ENCODE data around the gene MAML2. TPM values are rescaled to one million over a fixed set of nuclear protein-coding genes. Genes with fewer than 3 reads are reported as not detected.

The MAML2 gene
- polyA plus RNA-seq, 1 of the 3 experiments (the other 2 are of a cell fraction): 20.1 TPM

GRCh38 chr11:96333191-96333719 is 9.7 kb downstream of the MAML2 start:
- Histone ChIP-seq H3K4me3 (ENCODE audit: low read depth in 2 of 2, low read length in 1 of 2) (no peak overlapping the region), H3K4me2 (peak overlapping the region; percentile 27; the same call in 1 of the 2 replicates), H3K27ac (ENCODE audit: low read depth in 2 of 2, low read length in 1 of 2) (peak overlapping the region; percentile 34 to 59; a peak in 3 of 4 replicates), H3K9me2 (no peaks in the 10 kb centered on the region), H3K4me1 (ENCODE audit: control insufficient read depth in 1 of 2, insufficient read depth in 2 of 2, low read depth in 1 of 2, low read length in 1 of 2) (peaks cover 4 to 65% of the 10 kb centered on the region in 2 experiments), H4K20me1 (ENCODE audit: insufficient read depth) (peaks cover 24% of the 10 kb centered on the region), H3K36me3 (replicated peaks in 1 of 2; ENCODE audit: control insufficient read depth in 1 of 2, insufficient read depth in 2 of 2, low read length in 1 of 2) (peaks cover 18 to 22% of the 10 kb centered on the region in 2 experiments), H3F3A (replicated peaks; ENCODE audit: insufficient read depth) (peaks cover 39% of the 10 kb centered on the region), H3K79me2 (ENCODE audit: insufficient read depth) (peaks cover 100% of the 10 kb centered on the region), H3K9me3 (no peaks in the 10 kb centered on the region), H2AFZ (ENCODE audit: low read depth) (no peak overlapping the region), H3K27me3 (ENCODE audit: insufficient read depth) (no peaks in the 10 kb centered on the region), H3K9ac (no peak overlapping the region)
- 91% methylated on average over 4 of the region's 4 CpGs for WGBS (ENCODE audit: low lambda C conversion rate)
- ChIA-PET POLR2A (no interaction called here), CTCF (interaction anchor here (3.9 kb wide), 1 partner anchor 10 kb away, joined by 16 read pairs; the partner anchor contains the start of gene MAML2)
- no peak for DNase-seq
- no peak for TF ChIP-seq NFIC (IDR thresholded peaks at IDR 0.05; ENCODE audit: borderline replicate concordance)
- no peak for TF ChIP-seq CHD2 (IDR thresholded peaks at IDR 0.05; ENCODE audit: low read length, partially characterized antibody)
- no peak for TF ChIP-seq MXI1 (IDR thresholded peaks at IDR 0.05; ENCODE audit: low read depth, low read length)
- TF ChIP-seq FOXM1 (IDR thresholded peaks at IDR 0.05; ENCODE audit: low read depth): no peak
- TF ChIP-seq POLR2AphosphoS5 (IDR thresholded peaks at IDR 0.05; ENCODE audit: low read depth, low read length): no peak
- no peak for TF ChIP-seq ELF1 (IDR thresholded peaks at IDR 0.05)
- TF ChIP-seq IRF3 (IDR thresholded peaks at IDR 0.05; ENCODE audit: low read depth, low read length): no peak
- TF ChIP-seq GATA2 (CRISPR knock-in tag; IDR thresholded peaks at IDR 0.05): no peak

- H3K27me3 ChIP-seq (ENCODE audit: insufficient read depth): no peaks in the 10 kb centered on the region
- no peaks in the 10 kb centered on the region for H3K9me3 ChIP-seq
- peaks cover 100% of the 10 kb centered on the region for H3K79me2 ChIP-seq (ENCODE audit: insufficient read depth)
- DNase-seq: no peak
- H3K4me3 ChIP-seq (ENCODE audit: low read depth in 2 of 2, low read length in 1 of 2): no peak overlapping the region
- H3K9ac ChIP-seq: no peak overlapping the region
- POLR2A ChIA-PET: interaction anchor here (0.7 kb wide), 1 partner anchor 1997 kb away, joined by 3 read pairs; no protein-coding TSS in a partner anchor
- CTCF ChIA-PET: interaction anchor here (1.0 to 3.9 kb wide), 2 partner anchors 11 to 240 kb away, joined by 3 to 16 read pairs; partner anchors contain the start of gene MAML2
- no peak overlapping the region for H2AFZ ChIP-seq (ENCODE audit: low read depth)
- H3K27ac ChIP-seq (ENCODE audit: low read depth in 2 of 2, low read length in 1 of 2): peak overlapping the region in 1 of 2 experiments; percentile 59; a peak in 1 of 4 replicates
- H3K4me1 ChIP-seq (ENCODE audit: control insufficient read depth in 1 of 2, insufficient read depth in 2 of 2, low read depth in 1 of 2, low read length in 1 of 2): peaks cover 0 to 56% of the 10 kb centered on the region in 2 experiments
- peaks cover 16 to 22% of the 10 kb centered on the region in 2 experiments for H3K36me3 ChIP-seq (replicated peaks in 1 of 2; ENCODE audit: control insufficient read depth in 1 of 2, insufficient read depth in 2 of 2, low read length in 1 of 2)
- H3F3A ChIP-seq (replicated peaks; ENCODE audit: insufficient read depth): peaks cover 48% of the 10 kb centered on the region
- WGBS (ENCODE audit: low lambda C conversion rate): 96% methylated on average over 8 of the region's 8 CpGs
- H3K9me2 ChIP-seq: no peaks in the 10 kb centered on the region
- no peak for TF ChIP-seq TCF12 (IDR thresholded peaks at IDR 0.05)
- TF ChIP-seq RFX5 (IDR thresholded peaks at IDR 0.05; ENCODE audit: low read length): no peak
- TF ChIP-seq SMC3 (IDR thresholded peaks at IDR 0.05; ENCODE audit: low read depth, low read length): no peak
- no peak for TF ChIP-seq RCOR1 (IDR thresholded peaks at IDR 0.05; ENCODE audit: low read length)
- no peak for TF ChIP-seq ZBTB33 (IDR thresholded peaks at IDR 0.05; ENCODE audit: borderline replicate concordance, low read depth)
- no peak for TF ChIP-seq JUND (IDR thresholded peaks at IDR 0.05)
- no peak for TF ChIP-seq RAD21 (IDR thresholded peaks at IDR 0.05; ENCODE audit: low read length)
- TF ChIP-seq IRF3 (IDR thresholded peaks at IDR 0.05; ENCODE audit: low read depth, low read length): no peak
- peaks cover 14% of the 10 kb centered on the region; the same call in 1 of the 2 replicates for H4K20me1 ChIP-seq (ENCODE audit: insufficient read depth)
- peak overlapping the region; percentile 27 for H3K4me2 ChIP-seq
These were observed 10.7 kb downstream of the MAML2 start for GRCh38 chr11:96332126-96332771.

All from SK-N-SH (cell line).